HepG2 (cell line): ENCODE results near the gene TADA3. TPM values are rescaled to one million over a fixed set of nuclear protein-coding genes. Genes with fewer than 3 reads are reported as not detected.

Experiments
- ARID2 ChIP-seq: sonication (generic); formaldehyde crosslinking; IDR thresholded peaks from 2 replicates; pipeline ENCODE4 v1.8.1; 2022; ENCODE audit warnings: mild to moderate bottlenecking, missing genetic modification reagents, borderline replicate concordance
- EED ChIP-seq: sonication (generic); formaldehyde crosslinking; IDR thresholded peaks from 2 replicates; pipeline ENCODE4 v1.5.0; 2020; ENCODE audit warnings: mild to moderate bottlenecking, missing genetic modification reagents
- ELF1 ChIP-seq: sonication (generic); formaldehyde crosslinking; IDR thresholded peaks from 2 replicates; pipeline ENCODE4 v1.4.0; 2020; ENCODE audit warnings: missing genetic modification reagents
- HMG20B ChIP-seq: conservative IDR thresholded peaks from 2 replicates; pipeline ENCODE4 v1.6.1; 2016; ENCODE audit warnings: missing genetic modification reagents, missing compliant biosample characterization
- HNF1B ChIP-seq: sonication (generic); formaldehyde crosslinking; IDR thresholded peaks from 2 replicates; pipeline ENCODE4 v1.5.1; 2020; ENCODE audit warnings: mild to moderate bottlenecking, moderate library complexity, missing genetic modification reagents
- HNF4A ChIP-seq: sonication (generic); formaldehyde crosslinking; IDR thresholded peaks from 2 replicates; pipeline ENCODE4 v1.4.0; 2020; ENCODE audit warnings: missing genetic modification reagents
- NONO ChIP-seq, 2 experiments: fragments of 450-650 bp in 1 of 2; sonication (generic) in 1 of 2; formaldehyde crosslinking in 1 of 2; IDR thresholded peaks in 1 of 2; conservative IDR thresholded peaks in 1 of 2; 2 replicates each; pipeline versions ENCODE4 v1.6.1 to v1.8.0; 2017 to 2022; ENCODE audit warnings: mild to moderate bottlenecking in 1 of 2, missing genetic modification reagents in 1 of 2, moderate library complexity in 1 of 2
- POLR2AphosphoS5 ChIP-seq: IDR thresholded peaks from 2 replicates; pipeline ENCODE4 v1.6.1; 2012; ENCODE audit warnings: low read depth, low read length
- RBAK ChIP-seq: sonication (generic); formaldehyde crosslinking; IDR thresholded peaks from 2 replicates; pipeline ENCODE4 v1.5.1; 2020; ENCODE audit warnings: mild to moderate bottlenecking, missing genetic modification reagents
- SATB2 ChIP-seq: sonication (generic); formaldehyde crosslinking; IDR thresholded peaks from 2 replicates; pipeline ENCODE4 v1.5.0; 2020; ENCODE audit warnings: missing genetic modification reagents
- ZBTB25 ChIP-seq: IDR thresholded peaks from 2 replicates; pipeline ENCODE4 v1.6.1; 2018; ENCODE audit warnings: missing genetic modification reagents
- ZMYM3 ChIP-seq: sonication (generic); formaldehyde crosslinking; IDR thresholded peaks from 2 replicates; pipeline ENCODE4 v1.5.1; 2020; ENCODE audit warnings: mild to moderate bottlenecking, missing genetic modification reagents
- ZNF331 ChIP-seq: sonication (generic); formaldehyde crosslinking; IDR thresholded peaks from 2 replicates; pipeline ENCODE4 v1.4.0; 2020; ENCODE audit warnings: missing genetic modification reagents
- ZNF451 ChIP-seq: sonication (generic); formaldehyde crosslinking; IDR thresholded peaks from 2 replicates; pipeline ENCODE4 v1.5.0; 2020; ENCODE audit warnings: mild to moderate bottlenecking, missing genetic modification reagents
- ZNF788 ChIP-seq: sonication (generic); formaldehyde crosslinking; IDR thresholded peaks from 2 replicates; pipeline ENCODE4 v1.5.0; 2020; ENCODE audit warnings: mild to moderate bottlenecking, missing genetic modification reagents, borderline replicate concordance
- ZNF891 ChIP-seq: sonication (generic); formaldehyde crosslinking; IDR thresholded peaks from 2 replicates; pipeline ENCODE4 v1.5.0; 2020; ENCODE audit warnings: mild to moderate bottlenecking, missing genetic modification reagents
- polyA plus RNA-seq, 8 experiments: library from polyadenylated mRNA; depleted of rRNA in 3 of 8; stranded (reverse) in 7 of 8; unstranded in 1 of 8; fragments of >200 nt; fragmentation: Illumina TruSeq in 4 of 8; extraction: Trizol in 4 of 8; gene quantifications; 2 replicates each; pipeline versions ENCODE4 v1.2.1 to v1.2.3, GENCODE V29; 2011 to 2016; ENCODE audit warnings: low read depth in 4 of 8, missing spikeins in 1 of 8, mixed read lengths in 1 of 8; ENCODE audit not compliant: insufficient read depth in 1 of 8
- total RNA-seq, 5 experiments: library from RNA; depleted of rRNA; stranded (reverse); fragments of >200 nt; fragmentation: Illumina TruSeq; extraction: Trizol; gene quantifications; 2 replicates each; pipeline ENCODE4 v1.2.3, GENCODE V29; 2016; ENCODE audit warnings: low read depth in 1 of 5
- TF ChIP-seq, protein P1 (sequence below): sonication (generic); formaldehyde crosslinking; IDR thresholded peaks from 2 replicates; pipeline ENCODE4 v1.5.0; 2020; ENCODE audit warnings: mild to moderate bottlenecking, missing genetic modification reagents
- TF ChIP-seq, protein P2 (sequence below): sonication (generic); formaldehyde crosslinking; IDR thresholded peaks from 2 replicates; pipeline ENCODE4 v1.4.0; 2020; ENCODE audit warnings: missing genetic modification reagents
- TF ChIP-seq, protein P3 (sequence below): sonication (generic); formaldehyde crosslinking; IDR thresholded peaks from 2 replicates; pipeline ENCODE4 v1.4.0; 2020; ENCODE audit warnings: missing genetic modification reagents

Gene TADA3
- total and polyA plus RNA-seq, 2 of the 13 experiments (the other 11 are each of a cell fraction or from before 2014, with no cell fraction given) = 32.1 to 37.1 TPM

- no peak for TF ChIP-seq ZNF451 (CRISPR knock-in tag)
- no peak for TF ChIP-seq EED (CRISPR knock-in tag)
- TF ChIP-seq ZNF331 (CRISPR knock-in tag) = peak; percentile 65; the same call in 1 of the 2 replicates
- no peak for TF ChIP-seq ELF1 (CRISPR knock-in tag)
- TF ChIP-seq, protein P1, sequence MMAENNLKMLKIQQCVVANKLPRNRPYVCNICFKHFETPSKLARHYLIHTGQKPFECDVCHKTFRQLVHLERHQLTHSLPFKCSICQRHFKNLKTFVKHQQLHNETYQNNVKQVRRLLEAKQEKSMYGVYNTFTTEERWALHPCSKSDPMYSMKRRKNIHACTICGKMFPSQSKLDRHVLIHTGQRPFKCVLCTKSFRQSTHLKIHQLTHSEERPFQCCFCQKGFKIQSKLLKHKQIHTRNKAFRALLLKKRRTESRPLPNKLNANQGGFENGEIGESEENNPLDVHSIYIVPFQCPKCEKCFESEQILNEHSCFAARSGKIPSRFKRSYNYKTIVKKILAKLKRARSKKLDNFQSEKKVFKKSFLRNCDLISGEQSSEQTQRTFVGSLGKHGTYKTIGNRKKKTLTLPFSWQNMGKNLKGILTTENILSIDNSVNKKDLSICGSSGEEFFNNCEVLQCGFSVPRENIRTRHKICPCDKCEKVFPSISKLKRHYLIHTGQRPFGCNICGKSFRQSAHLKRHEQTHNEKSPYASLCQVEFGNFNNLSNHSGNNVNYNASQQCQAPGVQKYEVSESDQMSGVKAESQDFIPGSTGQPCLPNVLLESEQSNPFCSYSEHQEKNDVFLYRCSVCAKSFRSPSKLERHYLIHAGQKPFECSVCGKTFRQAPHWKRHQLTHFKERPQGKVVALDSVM (CRISPR knock-in tag) = peak; percentile 96
- no peak for TF ChIP-seq NONO (IDR thresholded peaks at IDR 0.05)
- peak; percentile 32; the same call in 1 of the 2 replicates for TF ChIP-seq NONO (CRISPR knock-in tag; conservative IDR thresholded peaks at IDR 0.05)
- TF ChIP-seq ZNF788 = peak; percentile 55; the same call in 1 of the 2 replicates
- peak; percentile 75 for TF ChIP-seq HNF4A (CRISPR knock-in tag)
- TF ChIP-seq ZMYM3 (CRISPR knock-in tag) = peak; percentile 91
- 0 out of 2 replicates have a peak, but pooled peaks have one; percentile 12 for TF ChIP-seq HNF1B (CRISPR knock-in tag)
- no peak for TF ChIP-seq ZBTB25 (CRISPR knock-in tag)
- no peak for TF ChIP-seq ARID2 (CRISPR knock-in tag)
- peak; percentile 21; the same call in 1 of the 2 replicates for TF ChIP-seq POLR2AphosphoS5
- no peak for TF ChIP-seq SATB2 (CRISPR knock-in tag)
- TF ChIP-seq ZNF891 (CRISPR knock-in tag) = no peak
- TF ChIP-seq RBAK (CRISPR knock-in tag) = no peak
- TF ChIP-seq, protein P2, sequence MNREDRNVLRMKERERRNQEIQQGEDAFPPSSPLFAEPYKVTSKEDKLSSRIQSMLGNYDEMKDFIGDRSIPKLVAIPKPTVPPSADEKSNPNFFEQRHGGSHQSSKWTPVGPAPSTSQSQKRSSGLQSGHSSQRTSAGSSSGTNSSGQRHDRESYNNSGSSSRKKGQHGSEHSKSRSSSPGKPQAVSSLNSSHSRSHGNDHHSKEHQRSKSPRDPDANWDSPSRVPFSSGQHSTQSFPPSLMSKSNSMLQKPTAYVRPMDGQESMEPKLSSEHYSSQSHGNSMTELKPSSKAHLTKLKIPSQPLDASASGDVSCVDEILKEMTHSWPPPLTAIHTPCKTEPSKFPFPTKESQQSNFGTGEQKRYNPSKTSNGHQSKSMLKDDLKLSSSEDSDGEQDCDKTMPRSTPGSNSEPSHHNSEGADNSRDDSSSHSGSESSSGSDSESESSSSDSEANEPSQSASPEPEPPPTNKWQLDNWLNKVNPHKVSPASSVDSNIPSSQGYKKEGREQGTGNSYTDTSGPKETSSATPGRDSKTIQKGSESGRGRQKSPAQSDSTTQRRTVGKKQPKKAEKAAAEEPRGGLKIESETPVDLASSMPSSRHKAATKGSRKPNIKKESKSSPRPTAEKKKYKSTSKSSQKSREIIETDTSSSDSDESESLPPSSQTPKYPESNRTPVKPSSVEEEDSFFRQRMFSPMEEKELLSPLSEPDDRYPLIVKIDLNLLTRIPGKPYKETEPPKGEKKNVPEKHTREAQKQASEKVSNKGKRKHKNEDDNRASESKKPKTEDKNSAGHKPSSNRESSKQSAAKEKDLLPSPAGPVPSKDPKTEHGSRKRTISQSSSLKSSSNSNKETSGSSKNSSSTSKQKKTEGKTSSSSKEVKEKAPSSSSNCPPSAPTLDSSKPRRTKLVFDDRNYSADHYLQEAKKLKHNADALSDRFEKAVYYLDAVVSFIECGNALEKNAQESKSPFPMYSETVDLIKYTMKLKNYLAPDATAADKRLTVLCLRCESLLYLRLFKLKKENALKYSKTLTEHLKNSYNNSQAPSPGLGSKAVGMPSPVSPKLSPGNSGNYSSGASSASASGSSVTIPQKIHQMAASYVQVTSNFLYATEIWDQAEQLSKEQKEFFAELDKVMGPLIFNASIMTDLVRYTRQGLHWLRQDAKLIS (CRISPR knock-in tag) = no peak
- TF ChIP-seq HMG20B (CRISPR knock-in tag) = no peak
- TF ChIP-seq, protein P3, sequence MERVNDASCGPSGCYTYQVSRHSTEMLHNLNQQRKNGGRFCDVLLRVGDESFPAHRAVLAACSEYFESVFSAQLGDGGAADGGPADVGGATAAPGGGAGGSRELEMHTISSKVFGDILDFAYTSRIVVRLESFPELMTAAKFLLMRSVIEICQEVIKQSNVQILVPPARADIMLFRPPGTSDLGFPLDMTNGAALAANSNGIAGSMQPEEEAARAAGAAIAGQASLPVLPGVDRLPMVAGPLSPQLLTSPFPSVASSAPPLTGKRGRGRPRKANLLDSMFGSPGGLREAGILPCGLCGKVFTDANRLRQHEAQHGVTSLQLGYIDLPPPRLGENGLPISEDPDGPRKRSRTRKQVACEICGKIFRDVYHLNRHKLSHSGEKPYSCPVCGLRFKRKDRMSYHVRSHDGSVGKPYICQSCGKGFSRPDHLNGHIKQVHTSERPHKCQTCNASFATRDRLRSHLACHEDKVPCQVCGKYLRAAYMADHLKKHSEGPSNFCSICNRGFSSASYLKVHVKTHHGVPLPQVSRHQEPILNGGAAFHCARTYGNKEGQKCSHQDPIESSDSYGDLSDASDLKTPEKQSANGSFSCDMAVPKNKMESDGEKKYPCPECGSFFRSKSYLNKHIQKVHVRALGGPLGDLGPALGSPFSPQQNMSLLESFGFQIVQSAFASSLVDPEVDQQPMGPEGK (CRISPR knock-in tag) = peak; percentile 48; the same call in 1 of the 2 replicates
These were observed 24.0 kb downstream of the TADA3 start (continued) for GRCh38 chr3:9768141-9768775.
